ENCODE results near the gene PDE6H. TPM values are rescaled to one million over a fixed set of nuclear protein-coding genes. Genes with fewer than 3 reads are reported as not detected.

PDE6H gene
- total and polyA plus RNA-seq, 10 of the 15 experiments (the other 5 are each of a cell fraction or from before 2014, with no cell fraction given) = 0.16 TPM; not detected in 9

DNA sequence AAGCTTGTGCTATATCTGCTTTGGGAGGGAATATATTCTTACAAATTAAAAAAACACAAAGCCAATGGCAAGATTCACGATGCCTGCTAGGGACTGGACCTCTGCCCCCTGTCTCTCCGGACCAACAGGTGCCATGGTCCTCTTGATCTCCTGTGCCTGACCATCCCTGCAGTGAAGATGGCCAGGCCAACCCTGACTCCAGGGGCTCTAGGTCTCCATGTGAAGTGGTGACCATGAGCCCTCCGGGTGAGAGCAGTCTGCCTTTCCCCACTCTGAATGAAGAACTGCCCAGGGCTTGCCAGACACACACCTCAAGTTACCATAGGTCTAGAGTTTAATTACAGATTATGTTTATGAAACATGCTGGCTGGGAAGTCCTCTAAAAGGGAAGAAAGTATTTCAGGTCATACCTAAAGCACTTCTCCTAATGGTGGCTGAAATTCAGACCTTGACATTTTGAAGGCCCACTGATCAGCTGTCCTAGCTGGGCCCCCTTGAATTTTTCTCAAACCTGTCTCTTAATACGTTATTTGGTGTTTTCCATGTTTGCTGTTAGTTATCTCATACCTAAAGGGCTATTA, 12.8 kb upstream of the PDE6H start:
- Histone ChIP-seq H3K27me3 (replicated peaks in 1 of 2; ENCODE audit: control insufficient read depth in 2 of 2, insufficient read depth in 2 of 2, low read length in 1 of 2) (no peaks in the 10 kb centered on the region), H3K9ac (ENCODE audit: control insufficient read depth, insufficient read depth, low read length) (peak overlapping the region; percentile 97), H4K20me1 (ENCODE audit: control insufficient read depth, insufficient read depth) (no peaks in the 10 kb centered on the region), H3K4me2 (ENCODE audit: control insufficient read depth, insufficient read depth) (peak overlapping the region; percentile 85), H3K4me3 (peak overlapping the region; percentile 80), H3K4me1 (ENCODE audit: control insufficient read depth, insufficient read depth, low read length) (peaks cover 8% of the 10 kb centered on the region), H3K36me3 (ENCODE audit: control insufficient read depth in 2 of 2, insufficient read depth in 2 of 2, low read length in 1 of 2) (no peaks in the 10 kb centered on the region), H3K9me3 (replicated peaks; ENCODE audit: control insufficient read depth, insufficient read depth, low read length) (no peaks in the 10 kb centered on the region), H3K79me2 (ENCODE audit: control insufficient read depth, insufficient read depth, low read length) (peaks cover 79% of the 10 kb centered on the region), H3K27ac (ENCODE audit: control insufficient read depth, insufficient read depth) (peak overlapping the region; percentile 94), H2AFZ (ENCODE audit: control insufficient read depth, low read depth, low read length) (no peak overlapping the region)
- in situ Hi-C loops (cut with MboI) = loop anchor here (10.0 to 25.0 kb wide), 3 partner anchors 185 to 573 kb away; a partner anchor contains a TSS
- POLR2A ChIA-PET = interaction anchor here (1.1 to 4.2 kb wide), 4 partner anchors 9 to 188 kb away, joined by 5 to 20 read pairs (median 7); no protein-coding TSS in a partner anchor
- FAIRE-seq (no peak), ATAC-seq (peak; percentile 2; the same call in 2 of the 3 replicates), DNase-seq (ENCODE audit: low read depth, low spot score) (no peak)
- no TSS peak for BruUV-seq (replicated peaks)
- SMC1A ChIA-PET (ENCODE audit: uncharacterized antibody, unreplicated experiment) = interaction anchor here (1.0 to 4.5 kb wide), 10 partner anchors 9 to 190 kb away, joined by 3 to 33 read pairs (median 8); partner anchors contain the start of genes C12orf60 and ERP27
- TF ChIP-seq WRNIP1 (IDR thresholded peaks at IDR 0.05; ENCODE audit: borderline replicate concordance, low read depth, low read length) (0 out of 2 replicates have a peak, but pooled peaks have one; percentile 30), CREM (IDR thresholded peaks at IDR 0.05; ENCODE audit: low read depth) (no peak), POLR2AphosphoS2 (IDR thresholded peaks at IDR 0.05; ENCODE audit: low read depth, low read length) (0 out of 2 replicates have a peak, but pooled peaks have one; percentile 36), POLR2A (IDR thresholded peaks at IDR 0.05; ENCODE audit: low read depth, low read length) (peak; percentile 57)
- RAD21 ChIA-PET (ENCODE audit: unreplicated experiment) = interaction anchor here (0.7 to 4.7 kb wide), 7 partner anchors 8 to 346 kb away, joined by 3 to 25 read pairs (median 4); no protein-coding TSS in a partner anchor
- CTCF ChIA-PET = interaction anchor here (1.0 to 4.6 kb wide), 9 partner anchors 9 to 191 kb away, joined by 3 to 15 read pairs (median 4); partner anchors contain the start of gene ERP27
- intact Hi-C loops (cut with micrococcal nuclease; ENCODE audit: unreplicated experiment) = loop anchor here (2.0 to 10.0 kb wide), 6 partner anchors 13 to 825 kb away; partner anchors contain the start of gene EPS8
- WGBS (ENCODE audit: insufficient coverage, insufficient replicate concordance, low lambda C conversion rate, missing lambda C conversion rate) = 0% methylated on average over 4 of the region's 4 CpGs
